ENCODE results near the gene FRMPD4. TPM values are rescaled to one million over a fixed set of nuclear protein-coding genes. Genes with fewer than 3 reads are reported as not detected.

Gene FRMPD4
- total RNA-seq, 1 donor = 1.8 TPM

GRCh38 chrX:12434493-12434892 is 296.2 kb downstream of the FRMPD4 start:
- no peak overlapping the region for H3K4me2 ChIP-seq (ENCODE audit: insufficient read depth, low read length)
- no peak for TF ChIP-seq CTCF (IDR thresholded peaks at IDR 0.05; ENCODE audit: extremely low read depth, low read depth, low read length)
- no peak overlapping the region for H2AFZ ChIP-seq (ENCODE audit: low read length)
- H3K27ac ChIP-seq (ENCODE audit: low read depth, low read length) = no peak overlapping the region
- H3K4me1 ChIP-seq (ENCODE audit: insufficient read depth, low read length) = no peaks in the 10 kb centered on the region
- H3K4me3 ChIP-seq (ENCODE audit: insufficient read depth, low read length) = no peak overlapping the region
- H3K36me3 ChIP-seq (ENCODE audit: insufficient read depth, low read length) = no peaks in the 10 kb centered on the region
- no peaks in the 10 kb centered on the region for H3K9me3 ChIP-seq (ENCODE audit: low read depth, low read length)
- no peaks in the 10 kb centered on the region for H3K79me2 ChIP-seq (ENCODE audit: insufficient read depth, low read length)
- H3K27me3 ChIP-seq (ENCODE audit: insufficient read depth, low read length) = no peaks in the 10 kb centered on the region
- peak; percentile 38 for DNase-seq (ENCODE audit: insufficient read length, low spot score, missing footprints)
- no peaks in the 10 kb centered on the region for H4K20me1 ChIP-seq (ENCODE audit: insufficient read depth, low read length)

GRCh38 chrX:12439416-12439815 is 301.1 kb downstream of the FRMPD4 start:
- Histone ChIP-seq H3K79me2 (ENCODE audit: insufficient read depth, low read length) (no peaks in the 10 kb centered on the region), H3K4me2 (ENCODE audit: insufficient read depth, low read length) (no peak overlapping the region), H2AFZ (ENCODE audit: low read length) (no peak overlapping the region), H4K20me1 (ENCODE audit: insufficient read depth, low read length) (no peaks in the 10 kb centered on the region), H3K4me3 (ENCODE audit: insufficient read depth, low read length) (no peak overlapping the region), H3K4me1 (ENCODE audit: insufficient read depth, low read length) (peaks cover 14% of the 10 kb centered on the region), H3K9me3 (ENCODE audit: low read depth, low read length) (no peaks in the 10 kb centered on the region), H3K36me3 (ENCODE audit: insufficient read depth, low read length) (no peaks in the 10 kb centered on the region), H3K27ac (ENCODE audit: low read depth, low read length) (peak overlapping the region; percentile 16), H3K27me3 (ENCODE audit: insufficient read depth, low read length) (no peaks in the 10 kb centered on the region)
- TF ChIP-seq CTCF (IDR thresholded peaks at IDR 0.05; ENCODE audit: extremely low read depth, low read depth, low read length) = no peak
- DNase-seq (ENCODE audit: insufficient read length, low spot score, missing footprints) = no peak

GRCh38 chrX:12440246-12440645 is 302.0 kb downstream of the FRMPD4 start:
- no peak for DNase-seq (ENCODE audit: insufficient read length, low spot score, missing footprints)
- no peak overlapping the region for H3K4me3 ChIP-seq (ENCODE audit: insufficient read depth, low read length)
- H3K4me2 ChIP-seq (ENCODE audit: insufficient read depth, low read length) = no peak overlapping the region
- TF ChIP-seq CTCF (IDR thresholded peaks at IDR 0.05; ENCODE audit: extremely low read depth, low read depth, low read length) = no peak
- no peaks in the 10 kb centered on the region for H3K36me3 ChIP-seq (ENCODE audit: insufficient read depth, low read length)
- no peak overlapping the region for H2AFZ ChIP-seq (ENCODE audit: low read length)
- no peaks in the 10 kb centered on the region for H3K27me3 ChIP-seq (ENCODE audit: insufficient read depth, low read length)
- H3K79me2 ChIP-seq (ENCODE audit: insufficient read depth, low read length) = no peaks in the 10 kb centered on the region
- H4K20me1 ChIP-seq (ENCODE audit: insufficient read depth, low read length) = no peaks in the 10 kb centered on the region
- H3K27ac ChIP-seq (ENCODE audit: low read depth, low read length) = no peak overlapping the region
- no peaks in the 10 kb centered on the region for H3K9me3 ChIP-seq (ENCODE audit: low read depth, low read length)
- H3K4me1 ChIP-seq (ENCODE audit: insufficient read depth, low read length) = peaks cover 14% of the 10 kb centered on the region

GRCh38 chrX:12441381-12442128 is 303.3 kb downstream of the FRMPD4 start:
- H3K4me2 ChIP-seq (ENCODE audit: insufficient read depth, low read length) = peak overlapping the region; percentile 19
- H3K27ac ChIP-seq (ENCODE audit: low read depth, low read length) = peak overlapping the region; percentile 74
- peak; percentile 23 for TF ChIP-seq CTCF (IDR thresholded peaks at IDR 0.05; ENCODE audit: extremely low read depth, low read depth, low read length)
- H3K4me3 ChIP-seq (ENCODE audit: insufficient read depth, low read length) = no peak overlapping the region
- H3K36me3 ChIP-seq (ENCODE audit: insufficient read depth, low read length) = no peaks in the 10 kb centered on the region
- DNase-seq (ENCODE audit: insufficient read length, low spot score, missing footprints) = no peak
- H2AFZ ChIP-seq (ENCODE audit: low read length) = no peak overlapping the region
- H3K9me3 ChIP-seq (ENCODE audit: low read depth, low read length) = no peaks in the 10 kb centered on the region
- H3K4me1 ChIP-seq (ENCODE audit: insufficient read depth, low read length) = peaks cover 17% of the 10 kb centered on the region
- no peaks in the 10 kb centered on the region for H3K79me2 ChIP-seq (ENCODE audit: insufficient read depth, low read length)
- H4K20me1 ChIP-seq (ENCODE audit: insufficient read depth, low read length) = no peaks in the 10 kb centered on the region
- H3K27me3 ChIP-seq (ENCODE audit: insufficient read depth, low read length) = no peaks in the 10 kb centered on the region

Data from osteoblast (primary cell).